H1 (cell line): Measurements from ENCODE around the gene CLN5. TPM values are rescaled to one million over a fixed set of nuclear protein-coding genes. Genes with fewer than 3 reads are reported as not detected.
"Not testable (repeated sequence)": the region's sequence is repeated elsewhere in the genome, so short reads cannot be mapped to it uniquely, and the experiment has no call there.

ENCODE experiments used
- CTCF ChIA-PET: fragments of 300-600 bp; sonication (Branson Sonifier 250); formaldehyde crosslinking; loops from one replicate; lab custom pipeline; 2021; ENCODE audit not compliant: partially characterized antibody; lab: Charles Lee
- POLR2A ChIA-PET: fragments of 300-600 bp; sonication (Branson Sonifier 250); formaldehyde crosslinking; loops from one replicate; lab custom pipeline; 2021; ENCODE audit warnings: inconsistent platforms; ENCODE audit not compliant: partially characterized antibody; lab: Charles Lee
- DNase-seq, 2 experiments: peaks; one replicate each; pipeline versions ENCODE4 v3.0.0 to v3.0.0-alpha.2; 2010 to 2022; ENCODE audit warnings: low spot score in 2 of 2, low read depth in 1 of 2, mixed read lengths in 1 of 2
- FAIRE-seq: peaks from 2 replicates; lab custom pipeline; 2011; peaks lifted over from hg19 to GRCh38; lab: Jason Lieb, UNC
- H2AFZ ChIP-seq: 2 replicates; pipeline ENCODE4 v1.8.1; 2012; ENCODE audit warnings: low read length, inconsistent platforms
- H2AK5ac ChIP-seq: 2 replicates; pipeline ENCODE4 v1.6.1; 2013; ENCODE audit warnings: low read depth, low read length
- H2BK120ac ChIP-seq: replicated peaks from 2 replicates; pipeline ENCODE3; 2013; ENCODE audit warnings: low read depth, low read length, inconsistent platforms
- H2BK12ac ChIP-seq: 2 replicates; pipeline ENCODE4 v1.6.1; 2013; ENCODE audit warnings: low read depth, low read length
- H2BK15ac ChIP-seq: 2 replicates; pipeline ENCODE4 v1.6.1; 2013; ENCODE audit warnings: low read length
- H2BK20ac ChIP-seq: 2 replicates; pipeline ENCODE4 v1.6.1; 2013; ENCODE audit warnings: low read length
- H2BK5ac ChIP-seq: 2 replicates; pipeline ENCODE4 v1.6.1; 2013; ENCODE audit warnings: low read depth, low read length
- H3K14ac ChIP-seq: 2 replicates; pipeline ENCODE4 v1.6.1; 2013; ENCODE audit warnings: inconsistent platforms; ENCODE audit not compliant: insufficient read length
- H3K18ac ChIP-seq: 2 replicates; pipeline ENCODE4 v1.6.1; 2013; ENCODE audit warnings: low read length; ENCODE audit errors: extremely low read depth
- H3K23ac ChIP-seq: 2 replicates; pipeline ENCODE4 v1.6.1; 2013; ENCODE audit warnings: inconsistent platforms; ENCODE audit not compliant: insufficient read length
- H3K23me2 ChIP-seq: 2 replicates; pipeline ENCODE4 v1.6.1; 2013; ENCODE audit warnings: low read depth, low read length
- H3K27ac ChIP-seq: 2 replicates; pipeline ENCODE4 v1.6.1; 2011; ENCODE audit warnings: low read depth, low read length, inconsistent platforms
- H3K27me3 ChIP-seq, 4 experiments: replicated peaks in 1 of 4; 1 replicate in 1 of 4; 2 replicates in 3 of 4; pipeline versions ENCODE4 v1.6.1 to v1.8.1; 2011 to 2013; ENCODE audit warnings: low read length in 3 of 4, mild to moderate bottlenecking in 3 of 4, inconsistent platforms in 2 of 4, mixed read lengths in 2 of 4, moderate library complexity in 1 of 4; ENCODE audit not compliant: control insufficient read depth in 3 of 4, insufficient read depth in 3 of 4; ENCODE audit errors: extremely low read depth in 1 of 4
- H3K36me3 ChIP-seq, 4 experiments: 2 replicates each; pipeline versions ENCODE4 v1.6.1 to v1.8.1; 2011 to 2013; ENCODE audit warnings: mild to moderate bottlenecking in 4 of 4, low read length in 3 of 4, moderate library complexity in 2 of 4, control low read depth in 1 of 4, inconsistent platforms in 1 of 4; ENCODE audit not compliant: insufficient read depth in 4 of 4, control insufficient read depth in 2 of 4
- H3K4ac ChIP-seq: replicated peaks from 2 replicates; pipeline ENCODE3; 2013; ENCODE audit warnings: low read length, low read depth, mixed read lengths, inconsistent platforms; ENCODE audit not compliant: insufficient read length
- H3K4me1 ChIP-seq, 4 experiments: replicated peaks in 1 of 4; 1 replicate in 1 of 4; 2 replicates in 3 of 4; pipeline versions ENCODE4 v1.6.1 to v1.8.1; 2011 to 2013; ENCODE audit warnings: low read length in 3 of 4, inconsistent platforms in 2 of 4, mixed read lengths in 1 of 4; ENCODE audit not compliant: insufficient read depth in 4 of 4, control insufficient read depth in 3 of 4
- H3K4me2 ChIP-seq, 2 experiments: 2 replicates each; pipeline versions ENCODE4 v1.6.1 to v1.8.1; 2011 to 2013; ENCODE audit warnings: low read depth in 2 of 2, low read length in 2 of 2, control low read depth in 1 of 2, inconsistent platforms in 1 of 2, mild to moderate bottlenecking in 1 of 2; ENCODE audit not compliant: insufficient read depth in 1 of 2
- H3K4me3 ChIP-seq, 4 experiments: fragments of 200-600, 300-600 bp in 1 of 4; sonication (generic), shearing (Covaris generic), sonication (Bioruptor Twin) in 1 of 4; 2 replicates each; pipeline versions ENCODE4 v1.5.1 to v1.8.1; 2011 to 2016; ENCODE audit warnings: low read length in 4 of 4, low read depth in 3 of 4, control low read depth in 2 of 4, inconsistent platforms in 2 of 4, mild to moderate bottlenecking in 2 of 4, mixed read lengths in 1 of 4, moderate library complexity in 1 of 4; ENCODE audit not compliant: insufficient read depth in 2 of 4; ENCODE audit errors: extremely low read depth in 1 of 4
- H3K56ac ChIP-seq: replicated peaks from 2 replicates; pipeline ENCODE3; 2013; ENCODE audit warnings: low read depth, mild to moderate bottlenecking, mixed read lengths, low read length, inconsistent platforms; ENCODE audit not compliant: insufficient read length
- H3K79me1 ChIP-seq: 2 replicates; pipeline ENCODE4 v1.6.1; 2013; ENCODE audit warnings: low read depth, low read length, control low read depth
- H3K79me2 ChIP-seq, 2 experiments: 2 replicates each; pipeline versions ENCODE4 v1.6.1 to v1.8.1; 2012 to 2013; ENCODE audit warnings: low read length in 2 of 2, mild to moderate bottlenecking in 2 of 2, inconsistent platforms in 1 of 2; ENCODE audit not compliant: insufficient read depth in 2 of 2, control insufficient read depth in 1 of 2
- H3K9ac ChIP-seq, 4 experiments: replicated peaks in 1 of 4; 1 replicate in 1 of 4; 2 replicates in 3 of 4; pipeline versions ENCODE4 v1.6.1 to v1.8.1; 2011 to 2013; ENCODE audit warnings: low read depth in 3 of 4, low read length in 3 of 4, control low read depth in 2 of 4, mild to moderate bottlenecking in 2 of 4, moderate library complexity in 2 of 4, inconsistent platforms in 1 of 4; ENCODE audit errors: extremely low read depth in 1 of 4
- H3K9me3 ChIP-seq, 2 experiments: 2 replicates each; pipeline versions ENCODE4 v1.6.1 to v1.8.1; 2012 to 2013; ENCODE audit warnings: mild to moderate bottlenecking in 2 of 2, moderate library complexity in 2 of 2, control low read depth in 1 of 2, inconsistent platforms in 1 of 2, low read depth in 1 of 2, low read length in 1 of 2, mixed read lengths in 1 of 2; ENCODE audit not compliant: insufficient read depth in 2 of 2
- H4K20me1 ChIP-seq, 2 experiments: replicated peaks in 1 of 2; 2 replicates each; pipeline versions ENCODE3 to v1.8.1; 2011 to 2013; ENCODE audit warnings: inconsistent platforms in 2 of 2, low read length in 2 of 2, mild to moderate bottlenecking in 1 of 2; ENCODE audit not compliant: insufficient read depth in 2 of 2, control insufficient read depth in 1 of 2
- H4K5ac ChIP-seq: 2 replicates; pipeline ENCODE4 v1.6.1; 2013; ENCODE audit warnings: low read length, low read depth, mixed read lengths, inconsistent platforms; ENCODE audit not compliant: insufficient read length
- H4K8ac ChIP-seq: 2 replicates; pipeline ENCODE4 v1.8.0; 2013; ENCODE audit warnings: mild to moderate bottlenecking, moderate library complexity, low read length, inconsistent platforms; ENCODE audit not compliant: insufficient read depth; ENCODE audit errors: extremely low read depth
- H4K91ac ChIP-seq: replicated peaks from 2 replicates; pipeline ENCODE3; 2013; ENCODE audit warnings: low read length, mixed read lengths, inconsistent platforms; ENCODE audit not compliant: insufficient read length
- polyA plus RNA-seq, 7 experiments: library from polyadenylated mRNA; depleted of rRNA in 3 of 7; stranded (reverse) in 5 of 7; unstranded in 2 of 7; fragments of >200 nt in 5 of 7; fragments of 200-250 nt in 2 of 7; gene quantifications; 1 replicate in 5 of 7; 2 replicates in 1 of 7; 4 replicates in 1 of 7; pipeline versions ENCODE4 v1.2.1 to v1.2.3, GENCODE V29; 2011 to 2013; ENCODE audit warnings: missing spikeins in 2 of 7, mixed read lengths in 2 of 7
- total RNA-seq: library from RNA; stranded (reverse); fragmentation: NEBNext Ultra II Directional; extraction: Animal tissue kit (Norgen Biotek cat#: 25700); gene quantifications from 2 replicates; pipeline ENCODE4 v1.2.1, GENCODE V29; 2021

Gene CLN5
- total and polyA plus RNA-seq, 2 of the 8 experiments (the other 6 are each of a cell fraction or from before 2014, with no cell fraction given) = 5.3 to 10.1 TPM

GRCh38 chr13:76959734-76960133 lies 32.1 kb upstream of the CLN5 start:
- H3K27ac ChIP-seq, H3K36me3 ChIP-seq, H3K23me2 ChIP-seq, H3K79me2 ChIP-seq, H3K4ac ChIP-seq, H3K79me1 ChIP-seq, H3K9ac ChIP-seq, H2BK20ac ChIP-seq, CTCF ChIA-PET, H3K4me1 ChIP-seq, H3K14ac ChIP-seq, H3K4me2 ChIP-seq, H2BK120ac ChIP-seq, POLR2A ChIA-PET, H3K27me3 ChIP-seq, FAIRE-seq, H3K4me3 ChIP-seq, H4K8ac ChIP-seq, H3K23ac ChIP-seq, H4K5ac ChIP-seq, H3K18ac ChIP-seq, H2AK5ac ChIP-seq, H2BK5ac ChIP-seq, H2AFZ ChIP-seq, H4K91ac ChIP-seq, DNase-seq, H2BK12ac ChIP-seq, H4K20me1 ChIP-seq, H2BK15ac ChIP-seq, H3K56ac ChIP-seq: not testable (repeated sequence)
- H3K9me3 ChIP-seq = peaks cover 19% of the 10 kb centered on the region in 2 experiments
